Endodermal cell (in vitro differentiated cells): ENCODE data around the gene DDIT4. TPM values are rescaled to one million over a fixed set of nuclear protein-coding genes. Genes with fewer than 3 reads are reported as not detected.

Experiments
- DNase-seq: peaks from one replicate; pipeline ENCODE4 v3.0.0-alpha.2; 2017
- H3K27ac ChIP-seq: 2 replicates; pipeline ENCODE4 v1.5.1; 2013; ENCODE audit warnings: mild to moderate bottlenecking, low read depth, low read length, moderate library complexity
- H3K27me3 ChIP-seq: 2 replicates; pipeline ENCODE4 v1.6.1; 2013; ENCODE audit warnings: mild to moderate bottlenecking, low read length, moderate library complexity; ENCODE audit not compliant: insufficient read depth, control insufficient read depth, poor library complexity, severe bottlenecking
- H3K36me3 ChIP-seq: 2 replicates; pipeline ENCODE4 v1.7.0; 2013; ENCODE audit warnings: mild to moderate bottlenecking, low read length, moderate library complexity; ENCODE audit not compliant: control insufficient read depth, insufficient read depth
- H3K4me1 ChIP-seq: one replicate; pipeline ENCODE4 v1.7.0; 2013; ENCODE audit warnings: low read length; ENCODE audit not compliant: control insufficient read depth, insufficient read depth
- H3K4me3 ChIP-seq: 2 replicates; pipeline ENCODE4 v1.5.1; 2013; ENCODE audit warnings: mild to moderate bottlenecking, low read length, moderate library complexity
- H3K9ac ChIP-seq: 2 replicates; pipeline ENCODE4 v1.6.1; 2013; ENCODE audit warnings: mild to moderate bottlenecking, low read length, moderate library complexity; ENCODE audit not compliant: poor library complexity, severe bottlenecking; ENCODE audit errors: extremely low read depth
- H3K9me3 ChIP-seq: 2 replicates; pipeline ENCODE4 v1.6.1; 2013; ENCODE audit warnings: mild to moderate bottlenecking, low read length, moderate library complexity; ENCODE audit not compliant: control insufficient read depth
- H3K27ac Mint-ChIP-seq: 2 replicates; pipeline ENCODE4 v1.8.0; 2020; ENCODE audit warnings: mixed read lengths
- H3K27me3 Mint-ChIP-seq: 2 replicates; pipeline ENCODE4 v1.8.0; 2021; ENCODE audit warnings: mild to moderate bottlenecking, mixed read lengths; ENCODE audit not compliant: insufficient read depth
- H3K36me3 Mint-ChIP-seq: 2 replicates; pipeline ENCODE4 v1.8.0; 2020; ENCODE audit warnings: low read depth, mixed read lengths
- H3K4me1 Mint-ChIP-seq: 2 replicates; pipeline ENCODE4 v1.8.0; 2020; ENCODE audit warnings: mixed read lengths
- H3K4me3 Mint-ChIP-seq: 2 replicates; pipeline ENCODE4 v1.8.0; 2020; ENCODE audit warnings: mild to moderate bottlenecking, moderate library complexity, mixed read lengths
- H3K9me3 Mint-ChIP-seq: 2 replicates; pipeline ENCODE4 v1.8.0; 2020; ENCODE audit warnings: mild to moderate bottlenecking, mixed read lengths
- CTCF ChIP-seq: fragments of 200-600 bp; sonication (generic); conservative IDR thresholded peaks from 2 replicates; pipeline ENCODE4 v1.5.0; 2021; ENCODE audit warnings: antibody characterized with exemption, mild to moderate bottlenecking
- WGBS, 2 experiments: methylation state at CpG; one replicate each; pipeline versions ENCODE4 v1.1.5 to v1.1.7; 2013; ENCODE audit warnings: missing lambda C conversion rate in 2 of 2, mixed read lengths in 1 of 2; ENCODE audit not compliant: insufficient coverage in 1 of 2, insufficient read length in 1 of 2; 5-methylcytosine and 5-hydroxymethylcytosine counted together
- total RNA-seq, 2 donors: library from RNA; stranded (reverse); fragmentation: NEBNext Ultra II Directional in 1 of 2; extraction: Animal tissue kit (Norgen Biotek cat#: 25700) in 1 of 2; gene quantifications; 2 replicates in 1 of 2; 3 replicates in 1 of 2; pipeline ENCODE4 v1.2.1, GENCODE V29; 2021

DDIT4 gene
- total RNA-seq, 2 donors from 2014 or later, result 20.5 to 30.2 TPM

- Mint-ChIP-seq H3K9me3 (no peaks in the 10 kb centered on the region), H3K27ac (peak overlapping the region; percentile 72), H3K27me3 (peaks cover 3% of the 10 kb centered on the region), H3K4me3 (peak overlapping the region; percentile 85), H3K36me3 (peaks cover 1% of the 10 kb centered on the region), H3K4me1 (peaks cover 41% of the 10 kb centered on the region)
- 50 to 56% methylated on average over 23 to 26 of the region's 26 CpGs for WGBS, 2 experiments
- DNase-seq, result peak; percentile 92
- TF ChIP-seq CTCF, result peak; percentile 89
- Histone ChIP-seq H3K36me3 (peaks cover 7% of the 10 kb centered on the region), H3K9me3 (no peaks in the 10 kb centered on the region), H3K4me3 (peak overlapping the region; percentile 92), H3K27ac (peak overlapping the region; percentile 42), H3K9ac (peak overlapping the region; percentile 76), H3K4me1 (peaks cover 20% of the 10 kb centered on the region), H3K27me3 (no peaks in the 10 kb centered on the region)
Measured at GRCh38 chr10:72274730-72275350, 1.1 kb downstream of the DDIT4 start.

GRCh38 chr10:72275351-72276012 lies 1.8 kb downstream of the DDIT4 start:
- 78 to 80% methylated on average over 2 to 12 of the region's 12 CpGs for WGBS, 2 experiments
- peaks cover 41% of the 10 kb centered on the region for H3K4me1 Mint-ChIP-seq

GRCh38 chr10:72276013-72276387 lies 2.3 kb downstream of the DDIT4 start:
- H3K27me3 Mint-ChIP-seq, result no peaks in the 10 kb centered on the region
- Histone ChIP-seq H3K4me1 (peaks cover 20% of the 10 kb centered on the region), H3K9ac (no peak overlapping the region), H3K27me3 (no peaks in the 10 kb centered on the region), H3K9me3 (no peaks in the 10 kb centered on the region), H3K27ac (no peak overlapping the region), H3K36me3 (peaks cover 7% of the 10 kb centered on the region), H3K4me3 (peak overlapping the region; percentile 92)
- H3K36me3 Mint-ChIP-seq, result peaks cover 1% of the 10 kb centered on the region
- H3K4me3 Mint-ChIP-seq, result peak overlapping the region; percentile 85
- H3K9me3 Mint-ChIP-seq, result no peaks in the 10 kb centered on the region
- no peak for DNase-seq
- TF ChIP-seq CTCF, result no peak
- 86 to 89% methylated on average over 4 of the region's 4 CpGs for WGBS, 2 experiments
- H3K27ac Mint-ChIP-seq, result peak overlapping the region; percentile 68
- H3K4me1 Mint-ChIP-seq, result peaks cover 39% of the 10 kb centered on the region

More at GRCh38 chr10:72275351-72276012, 1.8 kb downstream of the DDIT4 start:
- Histone ChIP-seq H3K4me1 (peaks cover 20% of the 10 kb centered on the region), H3K4me3 (peak overlapping the region; percentile 92), H3K27ac (peak overlapping the region; percentile 42), H3K9me3 (no peaks in the 10 kb centered on the region), H3K27me3 (no peaks in the 10 kb centered on the region), H3K36me3 (peaks cover 7% of the 10 kb centered on the region), H3K9ac (no peak overlapping the region)
- H3K27me3 Mint-ChIP-seq, result peaks cover under 1% of the 10 kb centered on the region
- DNase-seq, result no peak
- peaks cover 1% of the 10 kb centered on the region for H3K36me3 Mint-ChIP-seq
- no peaks in the 10 kb centered on the region for H3K9me3 Mint-ChIP-seq
- TF ChIP-seq CTCF, result no peak
- H3K4me3 Mint-ChIP-seq, result peak overlapping the region; percentile 85
- H3K27ac Mint-ChIP-seq, result no peak overlapping the region
